Naive B cell (primary cell): Measurements from ENCODE around the gene CERKL. TPM values are rescaled to one million over a fixed set of nuclear protein-coding genes. Genes with fewer than 3 reads are reported as not detected.

Experiments used
- ATAC-seq, 2 donors: fragments of 150-1000 bp; cut with Tn5 transposase; 2 replicates each; pipeline ENCODE4 v1.10.0; 2021; ENCODE audit warnings: low read depth in 2 of 2, mild to moderate bottlenecking in 2 of 2, moderate library complexity in 2 of 2
- DNase-seq: peaks from one replicate; pipeline ENCODE4 v3.0.0; 2022
- H3K27ac Mint-ChIP-seq, 6 donors: one replicate each; pipeline ENCODE4 v1.8.0; 2020 to 2022; ENCODE audit warnings: mild to moderate bottlenecking in 6 of 6, mixed read lengths in 6 of 6, moderate library complexity in 5 of 6, inconsistent platforms in 2 of 6
- H3K27me3 Mint-ChIP-seq, 3 donors: one replicate each; pipeline ENCODE4 v1.8.0; 2021 to 2022; ENCODE audit warnings: mixed read lengths in 3 of 3, mild to moderate bottlenecking in 1 of 3
- H3K36me3 Mint-ChIP-seq, 2 donors: one replicate each; pipeline ENCODE4 v1.8.0; 2020 to 2022; ENCODE audit warnings: mixed read lengths in 2 of 2, inconsistent platforms in 1 of 2, mild to moderate bottlenecking in 1 of 2
- H3K4me1 Mint-ChIP-seq, 3 donors: one replicate each; pipeline ENCODE4 v1.8.0; 2020 to 2022; ENCODE audit warnings: mixed read lengths in 3 of 3, inconsistent platforms in 1 of 3, mild to moderate bottlenecking in 1 of 3, moderate library complexity in 1 of 3
- H3K4me3 Mint-ChIP-seq, 8 donors: one replicate each; pipeline ENCODE4 v1.8.0; 2020 to 2022; ENCODE audit warnings: mild to moderate bottlenecking in 8 of 8, mixed read lengths in 8 of 8, moderate library complexity in 8 of 8, inconsistent platforms in 2 of 8
- H3K9me3 Mint-ChIP-seq, 7 donors: one replicate each; pipeline ENCODE4 v1.8.0; 2020 to 2022; ENCODE audit warnings: mixed read lengths in 7 of 7, mild to moderate bottlenecking in 5 of 7, inconsistent platforms in 2 of 7, moderate library complexity in 1 of 7
- polyA plus RNA-seq, 6 donors: library from polyadenylated mRNA; unstranded; fragments of 300-500 nt; fragmentation: Illumina TruSeq; gene quantifications; one replicate each; pipeline ENCODE4 v1.2.3, GENCODE V29; 2021; ENCODE audit warnings: low read depth in 6 of 6

The CERKL gene
- polyA plus RNA-seq, 6 donors from 2014 or later = 14.8 to 24.5 (median 19.6) TPM

GRCh38 chr2:181682795-181683517, 26.1 kb upstream of the CERKL start:
- Mint-ChIP-seq H3K4me1 (peaks cover 40 to 69% (median 55%) of the 10 kb centered on the region in 3 donors), H3K36me3 (peaks cover 18 to 41% of the 10 kb centered on the region in 2 donors), H3K27me3 (peaks cover 85 to 89% (median 88%) of the 10 kb centered on the region in 3 donors), H3K9me3 (peaks cover 9 to 36% (median 15%) of the 10 kb centered on the region in 7 donors), H3K4me3 (peak overlapping the region; percentile 64 to 89 (median 80)), H3K27ac (peak overlapping the region in 1 of 6 donors; percentile 84)
- ATAC-seq (no peak), DNase-seq (no peak)

GRCh38 chr2:181682026-181682789, 25.3 kb upstream of the CERKL start:
- Mint-ChIP-seq H3K27me3 (peaks cover 83 to 87% (median 85%) of the 10 kb centered on the region in 3 donors), H3K4me3 (peak overlapping the region; percentile 64 to 89 (median 80)), H3K36me3 (peaks cover 22 to 41% of the 10 kb centered on the region in 2 donors), H3K4me1 (peaks cover 44 to 72% (median 59%) of the 10 kb centered on the region in 3 donors), H3K9me3 (peaks cover 9 to 40% (median 18%) of the 10 kb centered on the region in 7 donors), H3K27ac (peak overlapping the region in 4 of 6 donors; percentile 8 to 84 (median 33))
- DNase-seq = no peak
- peak; percentile 74 to 75 for ATAC-seq

GRCh38 chr2:181680937-181681811, 24.3 kb upstream of the CERKL start:
- Mint-ChIP-seq H3K27ac (peak overlapping the region in 4 of 6 donors; percentile 19 to 89 (median 62)), H3K4me1 (peaks cover 44 to 68% (median 59%) of the 10 kb centered on the region in 3 donors), H3K9me3 (peaks cover 9 to 40% (median 18%) of the 10 kb centered on the region in 7 donors), H3K36me3 (peaks cover 22 to 41% of the 10 kb centered on the region in 2 donors), H3K4me3 (peak overlapping the region; percentile 52 to 88 (median 76)), H3K27me3 (peaks cover 82 to 91% (median 82%) of the 10 kb centered on the region in 3 donors)
- DNase-seq (no peak), ATAC-seq (no peak)

GRCh38 chr2:181680055-181680936, 23.4 kb upstream of the CERKL start, which contains the start of gene NEUROD1:
Gene NEUROD1 (minus strand): TSS chr2:181680517. CDS start chr2:181678860, 1,657 bp downstream.
- Mint-ChIP-seq H3K36me3 (peaks cover 22 to 41% of the 10 kb centered on the region in 2 donors), H3K4me3 (peak within 1 kb of the TSS; percentile 52 to 88 (median 78)), H3K27ac (peak within 1 kb of the TSS in 5 of 6 donors; percentile 38 to 89 (median 53)), H3K9me3 (peaks cover 7 to 40% (median 17%) of the 10 kb centered on the region in 7 donors), H3K27me3 (peaks cover 75 to 86% (median 76%) of the 10 kb centered on the region in 3 donors), H3K4me1 (peaks cover 44 to 64% (median 59%) of the 10 kb centered on the region in 3 donors)
- DNase-seq (no peak), ATAC-seq (no peak)

- Mint-ChIP-seq H3K4me3 (peak overlapping the region in 1 of 8 donors; percentile 80), H3K27me3 (peaks cover 68 to 79% (median 70%) of the 10 kb centered on the region in 3 donors), H3K27ac (peak overlapping the region in 2 of 6 donors; percentile 39 to 53), H3K4me1 (peaks cover 41 to 61% (median 53%) of the 10 kb centered on the region in 3 donors), H3K36me3 (peaks cover 22 to 34% of the 10 kb centered on the region in 2 donors), H3K9me3 (peaks cover 4 to 34% (median 17%) of the 10 kb centered on the region in 7 donors)
- ATAC-seq (no peak), DNase-seq (no peak)
Measured at GRCh38 chr2:181679544-181679979, 22.7 kb upstream of the CERKL start.

GRCh38 chr2:181678861-181679543, 22.1 kb upstream of the CERKL start:
- ATAC-seq = no peak

GRCh38 chr2:181677912-181678586, 21.1 kb upstream of the CERKL start:
- Mint-ChIP-seq H3K27ac (peak overlapping the region in 5 of 6 donors; percentile 33 to 98 (median 83)), H3K9me3 (peaks cover 4 to 34% (median 16%) of the 10 kb centered on the region in 7 donors), H3K36me3 (peaks cover 22 to 33% of the 10 kb centered on the region in 2 donors), H3K27me3 (peaks cover 56 to 65% (median 63%) of the 10 kb centered on the region in 3 donors), H3K4me3 (peak overlapping the region in 7 of 8 donors; percentile 21 to 80 (median 67)), H3K4me1 (peaks cover 41 to 59% (median 42%) of the 10 kb centered on the region in 3 donors)
- ATAC-seq (peak; percentile 44 to 47), DNase-seq (peak; percentile 38)

More at GRCh38 chr2:181678861-181679543, 22.1 kb upstream of the CERKL start:
- Mint-ChIP-seq H3K27ac (peak overlapping the region in 4 of 6 donors; percentile 39 to 98 (median 66)), H3K4me1 (peaks cover 43 to 59% (median 47%) of the 10 kb centered on the region in 3 donors), H3K27me3 (peaks cover 64 to 75% (median 67%) of the 10 kb centered on the region in 3 donors), H3K36me3 (peaks cover 22 to 33% of the 10 kb centered on the region in 2 donors), H3K4me3 (peak overlapping the region in 5 of 8 donors; percentile 14 to 80 (median 50)), H3K9me3 (peaks cover 4 to 34% (median 17%) of the 10 kb centered on the region in 7 donors)
- DNase-seq = no peak

- peaks cover 28 to 42% (median 40%) of the 10 kb centered on the region in 3 donors for H3K27me3 Mint-ChIP-seq
- ATAC-seq = no peak
- H3K9me3 Mint-ChIP-seq = peaks cover 3 to 24% (median 15%) of the 10 kb centered on the region in 7 donors
- H3K4me3 Mint-ChIP-seq = no peak overlapping the region
- H3K27ac Mint-ChIP-seq = no peak overlapping the region
- H3K36me3 Mint-ChIP-seq = peaks cover 17 to 20% of the 10 kb centered on the region in 2 donors
- no peak for DNase-seq
- H3K4me1 Mint-ChIP-seq = peaks cover 22 to 41% (median 27%) of the 10 kb centered on the region in 3 donors
Measured at GRCh38 chr2:181675254-181675653, 18.3 kb upstream of the CERKL start.

- H3K27ac Mint-ChIP-seq = no peak overlapping the region
- peaks cover 14 to 15% of the 10 kb centered on the region in 2 donors for H3K36me3 Mint-ChIP-seq
- no peak overlapping the region for H3K4me3 Mint-ChIP-seq
- ATAC-seq (no peak), DNase-seq (no peak)
- peaks cover 22 to 35% (median 33%) of the 10 kb centered on the region in 3 donors for H3K27me3 Mint-ChIP-seq
- peaks cover 1 to 16% (median 13%) of the 10 kb centered on the region in 7 donors for H3K9me3 Mint-ChIP-seq
- peaks cover 22 to 38% (median 23%) of the 10 kb centered on the region in 3 donors for H3K4me1 Mint-ChIP-seq
Measured at GRCh38 chr2:181674461-181674860, 17.6 kb upstream of the CERKL start.

- Mint-ChIP-seq H3K36me3 (peaks cover under 1 to 5% of the 10 kb centered on the region in 2 donors), H3K27me3 (peaks cover 22 to 35% (median 34%) of the 10 kb centered on the region in 3 donors), H3K27ac (no peak overlapping the region), H3K4me3 (peak overlapping the region in 1 of 8 donors; percentile 16), H3K9me3 (peaks cover 0 to 7% (median 5%) of the 10 kb centered on the region in 7 donors), H3K4me1 (peaks cover 18 to 26% (median 23%) of the 10 kb centered on the region in 3 donors)
- ATAC-seq = no peak
- no peak for DNase-seq
Measured at GRCh38 chr2:181673173-181673572, 16.3 kb upstream of the CERKL start.
